SK-N-MC (cell line): ENCODE data around the gene ANKRD11.

Experiments
- EZH2 ChIP-seq: fragments of 200-600 bp; sonication (generic); IDR thresholded peaks from one replicate; pipeline ENCODE4 v1.6.1; 2017; ENCODE audit warnings: antibody characterized with exemption
- FOXP2 ChIP-seq: optimal IDR thresholded peaks from 2 replicates; pipeline ENCODE3; 2011; ENCODE audit warnings: mild to moderate bottlenecking, moderate library complexity; ENCODE audit not compliant: insufficient read depth; ENCODE audit errors: extremely low read length, control extremely low read depth

DNA sequence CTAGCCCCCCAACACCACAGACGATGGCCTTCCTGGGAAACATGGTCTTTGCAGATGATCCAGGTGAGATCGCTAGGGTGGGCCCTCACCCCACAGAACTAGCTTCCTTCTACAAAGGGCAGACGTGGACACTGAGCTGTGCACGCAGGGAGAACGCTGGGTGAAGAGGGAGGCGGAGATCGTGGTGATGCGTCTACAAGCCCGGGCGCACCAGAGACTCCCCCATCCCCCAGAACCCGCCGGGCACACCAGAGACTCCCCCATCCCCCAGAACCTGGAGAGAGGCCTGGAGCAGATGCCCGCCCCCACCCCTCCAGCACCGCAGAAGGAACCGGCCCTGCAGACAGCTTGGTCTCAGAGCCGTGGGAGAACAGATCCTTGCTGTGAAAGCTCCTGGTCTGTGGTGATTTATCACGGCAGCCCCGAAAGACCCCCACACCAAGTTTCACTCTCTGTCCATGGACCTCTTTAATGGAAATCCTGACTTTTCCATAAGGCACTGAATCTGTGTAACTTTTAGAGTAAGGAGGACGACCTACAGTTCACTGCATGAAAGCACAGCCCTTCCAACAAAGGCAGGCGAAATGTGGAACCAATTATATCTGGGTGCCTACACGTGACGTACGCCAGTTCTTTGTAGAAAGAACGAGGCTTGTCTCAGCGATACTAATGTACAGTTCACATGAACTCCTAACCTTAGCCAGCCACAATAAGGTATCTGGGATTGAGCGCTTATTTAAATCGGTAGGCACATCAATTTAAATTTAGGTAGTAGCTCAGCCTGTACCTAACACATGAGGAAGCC lies 88.5 kb downstream of the ANKRD11 start:
- no peak for TF ChIP-seq EZH2
- no peak for TF ChIP-seq FOXP2
